GM12878 (cell line): ENCODE results near the gene SLC38A1.
"Not testable (repeated sequence)": the region's sequence is repeated elsewhere in the genome, so short reads cannot be mapped to it uniquely, and the experiment has no call there.

Experiments
- BCLAF1 ChIP-seq: fragments of 450-650 bp; IDR thresholded peaks from 2 replicates; pipeline ENCODE4 v1.6.1; 2017; ENCODE audit warnings: antibody characterized with exemption, mild to moderate bottlenecking, moderate library complexity
- POLR2A ChIP-seq: IDR thresholded peaks from 2 replicates; pipeline ENCODE4 v1.6.1; 2011; ENCODE audit warnings: low read depth, mild to moderate bottlenecking, low read length
- SUZ12 ChIP-seq: fragments of 200-600 bp; sonication (generic); IDR thresholded peaks from one replicate; pipeline ENCODE4 v1.6.1; 2018; ENCODE audit warnings: antibody characterized with exemption, mild to moderate bottlenecking; ENCODE audit not compliant: unreplicated experiment

GRCh38 chr12:46249960-46250359, 18.9 kb downstream of the SLC38A1 start:
- TF ChIP-seq SUZ12, POLR2A, BCLAF1: not testable (repeated sequence)
